ENCODE results near the gene MYB.
"Not testable (repeated sequence)": the region's sequence is repeated elsewhere in the genome, so short reads cannot be mapped to it uniquely, and the experiment has no call there.

Gene MYB

DNA sequence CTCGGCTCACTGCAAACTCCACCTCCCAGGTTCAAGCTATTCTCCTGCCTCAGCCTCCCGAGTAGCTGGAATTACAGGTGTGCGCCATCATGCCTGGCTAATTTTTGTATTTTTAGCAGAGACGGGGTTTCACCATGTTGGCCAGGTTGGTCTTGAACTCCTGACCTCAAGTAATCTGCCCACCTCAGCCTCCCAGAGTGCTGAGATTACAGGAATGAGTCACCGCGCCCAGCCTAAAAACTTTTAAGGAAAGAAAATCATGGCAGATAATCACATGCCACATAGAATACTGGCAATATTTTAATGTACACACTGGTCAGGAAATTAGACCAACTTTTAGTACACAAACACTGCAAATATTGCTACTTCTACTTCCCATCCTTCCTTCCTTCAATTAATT is 16.7 kb upstream of the MYB start:
- not testable (repeated sequence) for FAIRE-seq

DNA sequence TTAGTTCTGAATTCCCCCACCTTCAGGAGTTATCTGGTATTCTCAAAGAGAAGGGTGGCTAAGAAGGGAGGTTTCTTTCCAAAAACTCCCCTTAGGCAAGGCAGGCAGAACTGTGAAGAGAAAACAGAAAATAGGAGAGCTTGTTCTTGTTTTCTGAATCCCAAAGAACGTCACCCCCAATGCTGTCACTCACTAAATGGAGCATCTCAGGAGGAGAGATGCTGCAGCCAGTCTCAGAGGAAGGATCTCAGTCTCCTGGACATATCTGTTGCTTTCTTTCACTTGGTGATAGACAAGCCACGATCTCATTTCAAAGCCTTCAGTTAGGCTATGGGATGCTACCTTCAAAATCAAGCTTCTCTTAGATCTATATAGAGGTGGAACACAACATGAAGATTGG is 16.1 kb upstream of the MYB start:
- FAIRE-seq, result no peak

DNA sequence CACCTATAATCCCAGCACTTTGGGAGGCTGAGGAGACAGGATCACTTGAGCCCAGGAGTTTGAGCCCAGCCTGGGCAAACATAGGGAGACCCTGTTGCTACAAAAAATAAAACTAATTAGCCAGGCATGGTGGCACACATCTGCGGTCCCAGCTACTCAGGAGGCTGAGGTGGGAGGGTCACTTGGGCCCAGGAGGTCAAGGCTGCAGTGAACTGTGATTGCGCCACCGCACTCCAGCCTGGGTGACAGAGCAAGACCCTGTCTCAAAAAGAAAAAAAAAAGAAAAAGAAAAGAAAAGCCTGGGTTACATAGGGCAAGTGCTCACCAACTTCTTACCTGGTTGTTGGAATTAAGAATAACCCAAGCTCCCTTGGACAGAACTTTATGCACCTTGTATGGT is 14.6 kb upstream of the MYB start:
- FAIRE-seq, result no peak

DNA sequence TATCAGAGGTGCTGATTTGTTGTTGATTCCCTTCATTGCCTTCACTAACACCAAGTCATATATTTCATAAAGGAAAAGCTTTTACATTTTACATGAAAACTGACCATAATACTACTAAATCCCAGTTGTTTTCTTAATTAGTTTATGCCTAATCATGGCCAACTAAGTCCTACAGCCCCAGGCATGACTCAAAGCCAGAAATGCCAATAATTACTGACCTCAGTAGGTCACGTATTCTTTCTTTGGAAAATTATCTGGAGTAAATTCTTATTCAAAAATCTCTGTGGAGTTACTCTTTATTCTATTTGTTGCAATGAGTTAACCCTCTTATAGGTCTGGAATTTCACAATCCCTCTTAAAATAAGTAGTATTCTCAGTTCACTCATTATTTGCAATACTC is 13.5 kb upstream of the MYB start:
- no peak for FAIRE-seq

DNA sequence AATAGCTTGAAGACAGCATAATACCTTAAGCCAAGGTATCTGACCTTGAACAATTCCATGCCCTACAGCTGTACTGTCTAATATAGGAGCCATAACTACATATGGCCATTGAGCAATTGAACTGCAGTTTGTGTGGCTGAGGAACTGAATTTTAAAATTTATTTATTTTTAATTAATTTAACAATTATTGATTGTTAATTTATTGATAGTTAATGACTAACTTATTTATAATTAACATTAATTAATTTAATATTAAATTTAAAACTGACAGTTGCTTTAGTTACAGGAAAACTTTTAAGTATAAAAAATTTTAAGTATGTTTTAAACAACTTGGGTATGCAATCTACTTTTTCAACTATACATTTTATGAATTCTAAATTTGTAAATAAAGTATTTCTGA is 12.3 kb upstream of the MYB start:
- FAIRE-seq, result peak; percentile 65

DNA sequence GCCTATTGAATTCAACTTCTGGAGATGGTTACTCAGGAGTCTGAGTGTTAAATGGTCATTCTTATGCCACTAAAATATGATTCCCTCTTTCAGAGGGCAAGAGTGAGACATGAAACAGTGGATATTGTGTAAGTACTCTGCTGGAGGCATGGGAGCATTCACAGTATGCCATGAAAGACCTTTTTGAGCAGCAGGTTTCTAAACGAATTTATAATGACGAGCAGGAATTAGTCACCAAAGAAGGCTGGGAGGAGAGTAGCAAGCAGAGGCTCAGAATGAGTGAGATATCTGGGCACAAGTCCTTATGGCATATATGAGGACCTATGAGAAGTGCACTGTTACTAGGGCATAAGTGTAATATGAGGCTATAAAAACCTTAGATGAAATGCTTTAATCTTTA is 10.9 kb upstream of the MYB start:
- FAIRE-seq, result no peak

DNA sequence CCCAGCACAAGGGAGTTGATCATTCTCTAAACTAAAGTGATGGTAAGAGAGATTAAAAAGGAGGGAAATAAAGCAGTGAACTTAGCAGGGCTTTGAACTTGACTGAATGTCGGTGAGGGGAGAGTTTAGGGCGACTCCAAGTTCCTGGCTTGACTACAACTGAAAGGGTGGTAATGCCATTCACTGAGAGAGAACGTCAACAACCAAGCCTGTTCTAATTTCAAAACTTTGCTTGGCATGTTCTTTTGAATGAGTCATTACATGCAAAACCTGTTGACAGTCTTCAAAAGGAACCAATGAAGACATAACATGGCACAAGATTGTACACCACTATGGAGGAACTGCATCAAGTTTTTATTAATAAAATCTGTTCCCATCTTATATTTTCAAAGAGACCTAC is 10.3 kb upstream of the MYB start:
- FAIRE-seq, result no peak

DNA sequence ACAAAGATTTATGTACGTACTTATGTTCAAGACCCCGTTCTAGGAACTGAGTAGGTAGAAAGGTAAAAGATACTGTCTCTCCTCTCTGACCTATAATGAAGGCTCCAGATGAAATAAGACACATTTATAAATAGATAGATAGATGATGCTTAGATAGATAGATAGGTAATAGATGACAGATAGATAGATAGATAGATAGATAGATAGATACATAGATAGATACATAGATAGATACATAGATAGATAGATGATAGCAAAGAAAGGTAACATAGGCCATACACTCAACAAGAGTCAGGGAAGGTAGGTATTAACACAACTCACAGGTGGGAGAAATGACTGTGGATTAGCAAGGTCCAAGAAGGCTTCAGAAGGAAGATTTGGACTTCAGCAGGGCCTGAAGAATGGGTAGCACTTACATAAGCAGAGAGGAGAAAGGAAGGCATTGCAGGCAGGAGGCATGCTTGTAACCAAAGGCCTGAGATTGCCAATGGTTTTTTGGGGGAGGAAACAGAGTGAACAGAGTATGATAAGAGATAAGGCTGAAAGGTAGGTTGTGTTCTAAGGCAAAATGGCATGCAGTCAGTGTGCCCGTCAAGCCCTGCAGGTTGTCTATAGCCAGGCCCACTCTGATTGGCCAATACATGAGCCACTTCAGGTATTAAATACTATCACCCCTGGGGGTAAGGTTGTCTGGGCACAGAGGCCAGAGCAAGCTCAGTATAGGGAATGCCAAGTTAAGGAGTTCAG is 7.7 kb upstream of the MYB start:
- FAIRE-seq, result no peak

DNA sequence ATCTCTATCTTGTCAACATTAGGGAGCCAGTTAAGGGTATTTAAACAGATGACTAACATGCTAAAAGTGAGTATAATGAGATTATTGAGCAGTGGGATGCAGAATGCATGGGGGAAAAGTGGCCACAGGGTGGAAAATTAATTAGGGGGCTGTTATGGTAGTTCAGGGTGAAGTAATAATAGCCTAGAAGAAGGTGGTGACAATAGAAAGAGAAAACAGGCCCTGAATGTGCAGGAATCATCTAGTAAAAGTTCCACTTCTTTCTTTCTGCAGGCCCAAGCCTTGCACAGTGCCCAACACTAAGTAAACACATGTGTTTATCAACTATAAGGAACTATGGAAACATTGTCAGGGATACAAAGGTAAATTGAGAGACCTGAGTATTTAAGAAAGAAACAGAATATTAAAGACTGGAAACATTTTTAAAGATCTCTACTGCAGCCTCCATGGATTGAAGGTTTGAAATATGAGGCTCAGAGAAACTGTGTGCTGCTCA is 7.1 kb upstream of the MYB start:
- FAIRE-seq, result no peak

DNA sequence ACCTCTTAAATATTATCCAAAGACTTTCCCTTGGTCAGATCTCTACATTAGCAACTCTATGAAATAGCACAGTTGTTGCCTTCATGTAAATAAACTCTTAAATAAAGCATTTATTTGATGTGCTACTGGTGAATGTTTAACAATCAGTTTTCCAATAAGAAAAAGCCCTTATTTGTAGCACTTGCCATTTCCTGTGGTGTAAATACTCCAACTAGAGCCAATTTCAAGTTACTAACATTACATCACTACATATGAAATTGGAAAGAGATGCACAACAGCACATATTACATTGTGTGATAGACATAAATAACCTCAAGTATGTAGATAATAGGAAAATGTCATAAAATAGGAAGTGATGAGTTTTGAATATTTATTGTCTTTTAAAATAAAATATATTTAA is 5.0 kb upstream of the MYB start:
- FAIRE-seq, result no peak

DNA sequence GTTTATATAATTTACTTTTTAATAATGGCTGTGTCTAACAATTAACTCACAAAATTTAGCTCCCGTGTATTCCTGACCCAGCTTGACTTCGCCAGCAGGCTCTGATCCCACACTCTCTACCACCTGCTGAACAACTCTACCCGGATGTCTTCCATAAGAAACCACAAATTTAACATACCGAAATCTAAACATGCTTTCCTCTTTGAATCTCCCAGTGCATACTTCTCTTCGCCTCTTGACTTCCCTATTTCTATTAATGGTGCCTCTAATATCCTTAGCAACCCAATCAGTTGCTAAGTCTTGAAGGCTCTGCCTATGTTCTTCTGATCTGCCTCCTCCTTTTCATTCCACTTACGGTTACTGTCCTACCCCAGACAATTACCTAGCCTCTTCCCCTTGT is 4.6 kb upstream of the MYB start:
- FAIRE-seq, result no peak

DNA sequence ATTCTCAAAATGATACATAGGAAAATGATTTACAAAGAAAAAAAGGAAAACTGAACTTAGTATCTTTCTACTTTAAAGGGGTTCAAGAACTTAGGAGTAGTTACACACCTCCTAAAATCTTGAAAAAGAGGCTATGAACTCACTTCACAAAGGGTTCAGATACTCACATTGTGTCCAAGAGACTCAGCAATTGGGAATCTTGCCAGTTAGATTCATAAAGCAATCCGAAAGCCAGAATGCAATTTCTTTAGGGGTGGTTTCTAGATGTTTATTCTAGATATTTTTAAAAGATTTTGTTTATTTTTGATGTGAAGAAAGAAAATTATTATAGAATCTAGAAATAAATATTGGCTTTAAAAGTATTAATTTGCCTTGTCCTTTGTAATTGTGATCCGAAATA is 1.7 kb upstream of the MYB start:
- FAIRE-seq, result peak; percentile 37

DNA sequence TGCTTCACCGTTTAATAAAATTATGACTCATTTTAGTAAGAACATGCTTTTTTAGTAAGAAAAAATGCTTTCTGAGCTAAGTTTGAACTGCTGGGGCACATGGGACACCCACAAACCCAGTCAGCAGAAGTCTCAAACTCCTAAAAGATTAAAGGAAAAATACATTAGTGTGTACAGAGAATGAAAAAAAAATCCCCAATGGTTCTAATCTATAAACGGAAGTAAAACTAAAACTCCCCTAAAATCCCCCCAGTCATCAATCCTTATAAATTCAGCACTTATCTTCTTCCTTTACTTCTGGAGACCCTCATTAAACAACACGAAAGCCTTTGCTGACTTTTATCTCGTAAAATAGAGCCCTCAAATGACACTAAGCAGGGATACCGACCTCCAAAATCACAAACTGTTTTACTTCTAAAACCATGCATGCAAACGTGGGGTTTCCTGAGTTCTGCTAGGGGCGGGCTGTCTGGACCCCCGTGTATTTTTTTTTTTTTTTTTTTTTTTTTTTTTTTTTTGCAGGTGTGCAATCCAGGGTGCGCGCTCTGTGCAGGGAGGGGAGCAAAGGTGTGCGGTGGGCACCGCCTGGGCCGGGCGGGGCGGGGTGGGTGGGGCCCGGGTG is 1.1 kb upstream of the MYB start:
- FAIRE-seq, result no peak

DNA sequence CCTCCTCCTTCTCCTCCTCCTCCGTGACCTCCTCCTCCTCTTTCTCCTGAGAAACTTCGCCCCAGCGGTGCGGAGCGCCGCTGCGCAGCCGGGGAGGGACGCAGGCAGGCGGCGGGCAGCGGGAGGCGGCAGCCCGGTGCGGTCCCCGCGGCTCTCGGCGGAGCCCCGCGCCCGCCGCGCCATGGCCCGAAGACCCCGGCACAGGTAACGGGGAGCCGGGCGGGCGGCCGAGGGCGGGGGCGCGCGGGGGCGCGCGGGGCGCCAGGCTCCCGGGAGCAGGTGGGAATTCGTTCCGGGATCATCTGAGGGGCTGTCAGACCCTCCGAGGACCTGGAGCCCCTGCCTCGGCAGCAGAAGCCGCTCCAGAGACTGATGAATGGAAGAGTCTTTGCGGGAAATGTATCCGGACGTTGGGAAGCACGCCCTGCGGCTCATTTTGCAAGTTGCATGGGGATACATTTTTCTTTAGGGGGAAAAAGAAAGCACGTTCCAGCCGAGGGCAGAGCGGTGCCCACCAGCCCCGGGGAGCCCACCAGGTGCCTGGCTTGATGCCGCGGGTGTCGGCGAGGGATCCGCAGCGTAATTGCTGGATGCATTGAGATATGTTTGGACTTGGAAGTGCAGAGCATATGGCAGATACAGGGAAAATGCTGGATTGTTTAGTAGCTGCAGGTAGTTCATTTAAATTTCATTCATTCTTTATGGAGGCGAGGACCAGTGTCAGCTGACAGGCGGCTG is 394 bp downstream of the MYB start:
- FAIRE-seq, result no peak

DNA sequence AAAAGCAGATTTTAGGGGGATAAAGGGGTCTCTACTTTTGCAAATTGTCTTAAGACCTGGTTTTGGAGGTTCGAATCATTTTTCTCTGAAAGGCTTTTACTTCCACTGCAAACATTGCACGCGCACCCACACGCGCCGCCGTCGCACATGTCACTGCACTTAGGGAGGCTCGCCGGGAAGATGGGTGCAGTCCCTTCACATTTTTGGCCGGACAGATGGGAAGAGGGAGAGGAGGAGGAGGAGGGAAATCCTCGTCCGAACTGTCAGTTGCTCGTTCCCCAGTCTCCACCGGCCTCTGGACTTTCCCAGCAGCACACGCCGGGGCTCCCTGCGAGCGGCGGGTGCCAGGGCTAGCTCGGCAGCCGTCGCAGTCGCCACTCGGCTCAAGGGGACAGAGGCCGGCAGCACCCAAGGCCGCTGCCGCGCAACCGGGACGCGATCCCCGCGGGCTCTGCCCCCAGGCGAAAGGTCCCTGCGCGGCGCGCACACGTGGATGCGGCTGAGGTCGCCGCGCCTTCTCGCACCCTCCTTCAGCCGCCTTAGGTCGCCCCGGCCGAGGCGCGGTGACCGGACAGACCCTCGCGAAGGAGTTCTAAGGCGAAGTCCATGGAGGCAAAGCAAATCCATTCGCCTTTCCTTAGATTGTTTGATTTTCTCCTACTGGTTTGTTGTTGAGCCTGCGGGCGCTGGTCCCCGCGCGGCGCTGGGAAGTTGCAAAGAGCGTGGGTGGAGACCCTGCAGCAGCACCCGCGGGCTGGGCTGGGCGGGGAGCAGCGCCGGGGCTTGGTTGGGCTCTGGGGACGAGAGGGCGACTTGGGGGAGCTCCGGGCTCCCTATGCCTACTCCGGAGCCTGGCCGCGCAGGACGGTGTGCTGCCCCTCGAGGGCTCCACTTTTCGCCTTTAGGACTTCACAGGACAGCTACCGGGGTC is 1.2 kb downstream of the MYB start:
- no peak for FAIRE-seq

DNA sequence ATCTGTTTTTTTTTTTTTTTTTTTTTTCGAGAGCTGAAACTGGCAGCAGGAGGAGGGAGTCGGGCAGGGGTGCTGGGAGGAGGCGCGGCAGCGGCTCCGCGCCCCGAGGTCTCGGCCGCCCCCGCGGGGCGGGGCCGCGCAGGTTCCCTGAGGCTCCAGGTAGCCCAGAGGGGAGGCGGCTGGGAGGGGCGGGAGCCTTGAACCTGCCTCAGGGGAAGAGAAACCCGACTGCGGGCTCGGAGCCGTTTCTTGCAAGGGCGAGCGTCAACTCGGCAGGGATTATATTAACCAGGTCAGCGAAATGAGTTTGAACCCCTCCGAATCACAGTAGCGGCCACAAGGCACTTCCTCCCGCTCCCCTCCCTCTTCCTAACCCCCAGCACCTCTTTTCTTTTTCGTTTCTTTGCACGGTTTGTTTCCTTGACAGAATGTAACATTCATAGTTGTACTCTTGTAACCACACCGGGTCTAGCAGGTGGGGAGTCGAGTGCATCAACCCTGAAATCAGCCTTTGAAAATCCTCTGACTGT is 2.0 kb downstream of the MYB start:
- no peak for FAIRE-seq

DNA sequence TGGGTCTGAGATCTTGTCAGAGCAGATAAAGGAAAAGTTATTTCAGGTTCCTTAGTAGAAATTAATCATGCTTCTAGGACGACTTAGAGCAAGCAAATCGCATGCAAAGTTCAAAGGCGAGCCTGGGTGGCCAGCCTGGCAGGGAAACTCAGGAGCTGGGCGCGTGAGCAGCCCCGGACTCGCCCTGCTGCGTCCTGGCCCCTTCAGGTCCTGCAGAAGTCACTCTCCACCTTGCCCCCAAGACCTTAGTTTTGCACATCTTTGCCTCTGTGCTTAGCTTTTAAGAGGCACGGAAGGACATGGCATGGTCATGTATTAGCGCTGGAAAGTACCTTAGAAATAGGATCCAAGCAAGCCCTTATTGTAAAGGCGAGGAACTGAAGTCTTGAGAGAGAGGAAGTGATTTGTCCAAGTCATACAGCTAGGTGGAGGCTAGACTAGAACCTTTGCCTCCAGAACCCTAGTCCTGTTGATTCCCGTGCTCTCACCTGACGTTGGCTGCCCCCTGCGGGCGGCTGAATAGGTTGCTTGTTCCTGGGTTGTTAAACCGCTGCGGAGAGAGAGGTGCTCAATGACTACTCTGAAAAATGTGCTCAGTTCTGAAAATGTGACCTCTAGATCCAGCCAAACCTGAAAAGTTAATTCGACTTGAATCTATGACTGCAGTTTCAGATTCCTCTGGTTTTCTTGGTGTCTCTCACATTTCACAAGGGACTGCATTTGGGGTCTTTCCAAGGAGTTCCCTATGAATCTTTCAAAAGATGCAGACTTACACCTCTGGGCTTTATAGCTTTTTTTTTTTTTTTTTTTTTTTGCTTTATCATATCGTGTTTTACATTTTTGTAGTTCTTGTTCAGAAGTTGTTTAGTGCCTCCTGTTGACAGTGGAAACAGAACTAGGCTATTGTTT is 2.7 kb downstream of the MYB start:
- no peak for FAIRE-seq

DNA sequence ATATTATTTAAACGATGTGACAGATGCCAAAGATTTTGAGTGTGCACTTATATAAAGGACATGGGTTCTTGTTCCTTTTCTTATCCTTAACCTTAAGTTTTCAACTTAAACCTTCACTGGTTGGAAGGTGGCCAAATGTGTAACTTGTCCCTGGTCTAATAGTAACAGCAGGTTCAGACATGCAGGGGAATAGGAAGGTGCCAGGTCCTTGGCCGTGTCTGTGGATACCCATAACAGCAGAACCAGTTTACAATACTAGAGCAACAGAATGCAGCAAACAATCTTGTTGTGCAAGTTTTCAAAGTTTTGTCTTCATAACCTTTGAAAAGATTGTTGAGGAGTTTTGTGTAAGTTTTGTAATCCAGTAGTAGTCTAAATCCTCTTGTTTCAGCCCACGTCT is 4.4 kb downstream of the MYB start:
- FAIRE-seq, result no peak

DNA sequence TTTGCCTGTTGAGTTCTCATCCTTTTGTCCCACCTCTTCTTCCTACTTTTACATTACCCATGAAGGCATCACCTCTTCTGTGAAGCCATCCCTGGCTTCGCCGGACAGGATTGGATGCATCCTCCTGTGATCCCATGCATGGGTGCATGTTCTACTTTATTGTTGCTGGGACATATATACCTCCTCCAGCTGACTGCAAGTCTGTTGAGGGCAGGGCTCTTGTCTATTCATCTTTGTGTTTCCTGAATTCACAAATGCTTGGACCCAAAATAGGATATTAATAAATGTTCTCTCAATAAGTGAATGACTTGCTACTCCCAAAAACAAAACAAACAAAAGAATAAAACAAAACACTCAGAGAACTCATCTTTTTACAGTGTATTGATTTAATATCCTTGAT is 5.1 kb downstream of the MYB start:
- FAIRE-seq, result no peak

DNA sequence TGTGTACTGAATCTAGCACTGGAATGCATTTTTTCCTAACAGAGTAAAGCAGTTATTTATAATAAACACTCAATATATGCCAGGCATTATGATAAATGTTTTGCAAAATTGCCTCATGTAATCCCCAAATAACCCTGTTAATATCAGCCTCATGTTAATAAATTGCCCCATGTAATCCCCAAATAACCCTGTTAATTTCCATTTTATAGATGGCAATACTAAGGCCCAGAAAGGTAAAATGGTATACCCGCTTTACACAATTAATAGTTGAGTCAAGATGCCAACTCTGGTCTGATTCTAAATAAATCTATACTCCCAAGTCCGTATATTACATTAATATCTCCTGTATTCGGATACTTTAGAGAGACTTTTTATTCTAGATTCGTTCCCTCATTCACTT is 6.3 kb downstream of the MYB start:
- FAIRE-seq, result no peak

DNA sequence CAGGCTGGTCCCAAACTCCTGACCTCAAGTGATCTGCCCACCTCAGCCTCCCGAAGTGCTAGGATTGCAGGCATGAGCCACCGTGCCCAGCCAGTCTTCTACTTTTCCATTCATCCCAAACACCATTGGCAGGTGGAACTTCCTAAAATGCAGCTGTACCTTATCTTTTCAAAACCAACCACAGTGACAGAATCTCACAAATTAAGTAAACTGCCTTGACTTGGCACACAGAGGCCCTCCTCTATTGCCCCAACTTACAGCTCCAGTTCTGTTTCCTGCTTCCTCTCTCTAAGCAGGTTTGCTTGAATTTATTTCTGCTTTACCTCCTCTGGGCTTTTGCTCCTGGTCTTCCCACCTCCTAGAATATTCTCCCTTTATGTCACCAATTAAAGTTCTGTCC is 7.6 kb downstream of the MYB start:
- FAIRE-seq, result no peak

DNA sequence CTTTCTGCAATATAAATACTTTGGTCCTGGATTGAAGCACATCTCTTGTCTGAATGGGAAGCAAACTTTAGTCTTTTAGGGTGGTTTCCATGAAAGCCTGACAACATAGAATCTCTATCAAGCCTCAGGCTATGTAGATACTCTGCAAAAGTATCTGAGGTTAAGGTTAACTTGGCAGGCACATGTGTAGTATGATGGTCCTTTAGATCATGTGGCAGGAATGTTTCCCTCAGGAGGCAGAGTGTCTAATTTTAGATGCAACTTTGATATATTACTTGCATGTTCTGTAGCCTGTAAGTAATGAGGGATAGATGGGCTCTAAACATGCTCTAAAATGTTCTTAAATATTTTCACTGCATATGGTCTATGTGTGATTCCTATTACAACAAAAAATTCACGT is 8.2 kb downstream of the MYB start:
- FAIRE-seq, result no peak
